Keratinocyte (primary cell): ENCODE results near the gene EYS. TPM values are rescaled to one million over a fixed set of nuclear protein-coding genes. Genes with fewer than 3 reads are reported as not detected.

Experiments
- DNase-seq: peaks from one replicate; pipeline ENCODE4 v3.0.0-alpha.2; 2011; ENCODE audit warnings: low read depth, missing footprints, low spot score
- FAIRE-seq: peaks from 2 replicates; lab custom pipeline; 2011; peaks lifted over from hg19 to GRCh38; lab: Jason Lieb, UNC
- H2AFZ ChIP-seq: 2 replicates; pipeline ENCODE4 v1.6.0; 2012; ENCODE audit warnings: low read length, control low read depth, inconsistent platforms; ENCODE audit not compliant: control insufficient read depth
- H3K27ac ChIP-seq: 2 replicates; pipeline ENCODE4 v1.5.1; 2011; ENCODE audit warnings: low read length; ENCODE audit not compliant: control insufficient read depth, insufficient read depth
- H3K27me3 ChIP-seq: 3 replicates; pipeline ENCODE4 v1.6.0; 2011; ENCODE audit warnings: low read length; ENCODE audit not compliant: control insufficient read depth, insufficient read depth; ENCODE audit errors: extremely low read depth
- H3K36me3 ChIP-seq, 2 experiments: 2 replicates in 1 of 2; 3 replicates in 1 of 2; pipeline ENCODE4 v1.5.1; 2011; ENCODE audit warnings: low read length in 2 of 2, mild to moderate bottlenecking in 1 of 2; ENCODE audit not compliant: control insufficient read depth in 2 of 2, insufficient read depth in 2 of 2; ENCODE audit errors: extremely low read depth in 1 of 2
- H3K4me1 ChIP-seq: 3 replicates; pipeline ENCODE4 v1.5.1; 2011; ENCODE audit warnings: low read length; ENCODE audit not compliant: control insufficient read depth, insufficient read depth; ENCODE audit errors: extremely low read depth
- H3K4me2 ChIP-seq: 3 replicates; pipeline ENCODE4 v1.6.0; 2011; ENCODE audit warnings: low read depth, low read length; ENCODE audit not compliant: control insufficient read depth, insufficient read depth; ENCODE audit errors: extremely low read depth
- H3K4me3 ChIP-seq, 3 experiments: fragments of 200-600 bp in 1 of 3; sonication (generic) in 1 of 3; 2 replicates in 2 of 3; 3 replicates in 1 of 3; pipeline ENCODE4 v1.5.1; 2011 to 2016; ENCODE audit warnings: low read length in 3 of 3, mild to moderate bottlenecking in 3 of 3, control low read depth in 2 of 3, inconsistent platforms in 1 of 3, low read depth in 1 of 3, mixed read lengths in 1 of 3, mixed run types in 1 of 3, moderate library complexity in 1 of 3; ENCODE audit not compliant: control insufficient read depth in 2 of 3, insufficient read depth in 2 of 3; ENCODE audit errors: extremely low read depth in 1 of 3
- H3K79me2 ChIP-seq: 2 replicates; pipeline ENCODE4 v1.6.0; 2012; ENCODE audit warnings: low read length; ENCODE audit not compliant: control insufficient read depth, insufficient read depth
- H3K9ac ChIP-seq: 3 replicates; pipeline ENCODE4 v1.6.0; 2011; ENCODE audit warnings: low read length; ENCODE audit not compliant: control insufficient read depth, insufficient read depth; ENCODE audit errors: extremely low read depth
- H3K9me1 ChIP-seq: 3 replicates; pipeline ENCODE4 v1.6.0; 2011; ENCODE audit warnings: low read length; ENCODE audit not compliant: control insufficient read depth, insufficient read depth; ENCODE audit errors: extremely low read depth
- H3K9me3 ChIP-seq: 2 replicates; pipeline ENCODE4 v1.5.1; 2012; ENCODE audit warnings: low read depth, low read length; ENCODE audit not compliant: control insufficient read depth
- H4K20me1 ChIP-seq: 3 replicates; pipeline ENCODE4 v1.6.0; 2011; ENCODE audit warnings: low read length; ENCODE audit not compliant: control insufficient read depth, insufficient read depth; ENCODE audit errors: extremely low read depth
- CTCF ChIP-seq, 3 experiments: IDR thresholded peaks in 1 of 3; conservative IDR thresholded peaks in 1 of 3; optimal IDR thresholded peaks in 1 of 3; 2 replicates in 2 of 3; 3 replicates in 1 of 3; pipeline versions ENCODE3 to v1.5.1; 2011; ENCODE audit warnings: low read length in 3 of 3, mild to moderate bottlenecking in 3 of 3, moderate library complexity in 2 of 3, control low read depth in 1 of 3, inconsistent platforms in 1 of 3; ENCODE audit not compliant: insufficient read depth in 2 of 3; ENCODE audit errors: extremely low read depth in 1 of 3
- EZH2 ChIP-seq: IDR thresholded peaks from one replicate; pipeline ENCODE4 v1.6.1; 2012; ENCODE audit warnings: inconsistent platforms, mild to moderate bottlenecking, low read length, moderate library complexity
- dilution Hi-C: fragments of 300-500 bp; cut with MboI; formaldehyde crosslinking; loops from one replicate; pipeline ENCODE4 v1.7.0; 2020; ENCODE audit warnings: low sequenced_read_pairs; ENCODE audit not compliant: extremely low pct_ligation_motif_present
- polyA plus RNA-seq, 5 experiments: library from polyadenylated mRNA; depleted of rRNA in 3 of 5; stranded (reverse) in 3 of 5; stranded (forward) in 1 of 5; unstranded in 1 of 5; fragments of >200 nt; gene quantifications; 1 replicate in 1 of 5; 2 replicates in 3 of 5; 3 replicates in 1 of 5; pipeline versions ENCODE4 v1.2.1 to v1.2.3, GENCODE V29; 2011 to 2012; ENCODE audit warnings: missing spikeins in 2 of 5, low read depth in 1 of 5, low replicate concordance in 1 of 5

Gene EYS
- polyA plus RNA-seq, 1 donor (not counting 4 experiments of a cell fraction or from before 2014, with no cell fraction given): 0.34 TPM

GRCh38 chr6:63792736-63793464 lies 1914.1 kb downstream of the EYS start:
- no peaks in the 10 kb centered on the region for H3K4me1 ChIP-seq
- no peak overlapping the region for H3K4me2 ChIP-seq
- H3K27ac ChIP-seq: no peak overlapping the region
- no peak for FAIRE-seq
- no peaks in the 10 kb centered on the region for H3K79me2 ChIP-seq
- H4K20me1 ChIP-seq: no peaks in the 10 kb centered on the region
- no peak overlapping the region for H3K9ac ChIP-seq
- no peak overlapping the region for H3K4me3 ChIP-seq
- H3K27me3 ChIP-seq: no peaks in the 10 kb centered on the region
- TF ChIP-seq EZH2 (no peak), CTCF (optimal IDR thresholded peaks at IDR 0.05 in 1 of 3, IDR thresholded peaks at IDR 0.05 in 1 of 3, conservative IDR thresholded peaks at IDR 0.05 in 1 of 3; ENCODE audit: extremely low read depth in 1 of 3, insufficient read depth in 2 of 3, low read length in 3 of 3) (no peak)
- H2AFZ ChIP-seq: no peak overlapping the region
- no peaks in the 10 kb centered on the region for H3K36me3 ChIP-seq
- dilution Hi-C loops: no loop called here
- H3K9me1 ChIP-seq: no peaks in the 10 kb centered on the region
- no peak for DNase-seq
- H3K9me3 ChIP-seq: no peaks in the 10 kb centered on the region

- Histone ChIP-seq H3K9me1 (no peaks in the 10 kb centered on the region), H3K27ac (no peak overlapping the region), H3K27me3 (no peaks in the 10 kb centered on the region), H4K20me1 (no peaks in the 10 kb centered on the region), H3K4me2 (no peak overlapping the region), H3K4me3 (no peak overlapping the region), H3K36me3 (no peaks in the 10 kb centered on the region), H2AFZ (no peak overlapping the region), H3K9me3 (no peaks in the 10 kb centered on the region), H3K79me2 (no peaks in the 10 kb centered on the region), H3K9ac (no peak overlapping the region), H3K4me1 (no peaks in the 10 kb centered on the region)
- TF ChIP-seq EZH2 (no peak), CTCF (optimal IDR thresholded peaks at IDR 0.05 in 1 of 3, IDR thresholded peaks at IDR 0.05 in 1 of 3, conservative IDR thresholded peaks at IDR 0.05 in 1 of 3; ENCODE audit: extremely low read depth in 1 of 3, insufficient read depth in 2 of 3, low read length in 3 of 3) (no peak)
- FAIRE-seq: no peak
- dilution Hi-C loops: no loop called here
- DNase-seq: no peak
Observed at GRCh38 chr6:63790334-63790733, 1916.7 kb downstream of the EYS start.
